Panc1 (cell line): ENCODE measurements around the gene AMBP. TPM values are rescaled to one million over a fixed set of nuclear protein-coding genes. Genes with fewer than 3 reads are reported as not detected.

ENCODE experiments used
- ATAC-seq: fragments of 200-7000 bp; cut with Tn5 transposase; 2 replicates; pipeline ENCODE4 v1.9.1; 2020; ENCODE audit warnings: mild to moderate bottlenecking, moderate library complexity
- BruUV-seq: library from RNA; stranded (reverse); fragments of 400-500 nt; replicated peaks from 2 replicates; lab custom pipeline; 2021; lab: Mats Ljungman, UMichigan
- CTCF ChIA-PET: fragments of 300-600 bp; sonication (Branson Sonifier 250); formaldehyde crosslinking; loops from one replicate; lab custom pipeline; 2022; ENCODE audit warnings: antibody characterized with exemption; lab: Charles Lee
- POLR2A ChIA-PET: fragments of 300-600 bp; sonication (Branson Sonifier 250); formaldehyde crosslinking; loops from one replicate; lab custom pipeline; 2022; ENCODE audit warnings: antibody characterized with exemption; lab: Charles Lee
- DNase-seq: peaks from one replicate; pipeline ENCODE4 v3.0.0-alpha.2; 2010; ENCODE audit warnings: low read depth, low spot score
- H3K27ac ChIP-seq: 2 replicates; pipeline ENCODE4 v1.5.1; 2011; ENCODE audit warnings: mild to moderate bottlenecking, low read length, inconsistent platforms
- H3K27me3 ChIP-seq: fragments of 200-500 bp; sonication (Bioruptor generic); 2 replicates; pipeline ENCODE4 v1.6.0; 2014; ENCODE audit warnings: low read length, inconsistent platforms; ENCODE audit not compliant: control insufficient read depth, insufficient read depth
- H3K36me3 ChIP-seq: fragments of 200-500 bp; sonication (Bioruptor generic); 2 replicates; pipeline ENCODE4 v1.5.1; 2014; ENCODE audit warnings: inconsistent platforms, mild to moderate bottlenecking, low read length, moderate library complexity; ENCODE audit not compliant: control insufficient read depth, insufficient read depth
- H3K4me1 ChIP-seq: 2 replicates; pipeline ENCODE4 v1.5.1; 2011; ENCODE audit warnings: inconsistent platforms, mild to moderate bottlenecking, low read length, moderate library complexity; ENCODE audit not compliant: control insufficient read depth, insufficient read depth
- H3K4me3 ChIP-seq, 2 experiments: 2 replicates each; pipeline ENCODE4 v1.5.1; 2011 to 2012; ENCODE audit warnings: low read depth in 2 of 2, low read length in 2 of 2, mild to moderate bottlenecking in 2 of 2, inconsistent platforms in 1 of 2, moderate library complexity in 1 of 2
- H3K9me3 ChIP-seq: fragments of 200-500 bp; sonication (Bioruptor generic); 2 replicates; pipeline ENCODE4 v1.5.1; 2014; ENCODE audit warnings: low read depth, mild to moderate bottlenecking, inconsistent platforms, low read length, moderate library complexity; ENCODE audit not compliant: control insufficient read depth, insufficient read depth
- CTCF ChIP-seq: fragments of 450-650 bp; IDR thresholded peaks from 2 replicates; pipeline ENCODE4 v1.5.1; 2017; ENCODE audit warnings: mild to moderate bottlenecking
- POLR2AphosphoS5 ChIP-seq: IDR thresholded peaks from 2 replicates; pipeline ENCODE4 v1.6.1; 2012; ENCODE audit warnings: mild to moderate bottlenecking, low read depth, low read length, moderate library complexity
- REST ChIP-seq, 2 experiments: IDR thresholded peaks; 2 replicates each; pipeline ENCODE4 v1.6.1; 2011 to 2012; ENCODE audit warnings: low read depth in 2 of 2, control low read depth in 1 of 2, low read length in 1 of 2, mild to moderate bottlenecking in 1 of 2, moderate library complexity in 1 of 2; ENCODE audit not compliant: insufficient read depth in 1 of 2
- SIN3A ChIP-seq: IDR thresholded peaks from 2 replicates; pipeline ENCODE4 v1.6.1; 2012; ENCODE audit warnings: low read depth, mild to moderate bottlenecking, low read length, moderate library complexity, borderline replicate concordance; ENCODE audit not compliant: insufficient read depth
- TCF7L2 ChIP-seq: IDR thresholded peaks from 2 replicates; pipeline ENCODE4 v1.6.1; 2011; ENCODE audit warnings: mild to moderate bottlenecking, low read depth, low read length, inconsistent platforms
- in situ Hi-C: cut with HindIII; loops from 2 replicates; pipeline ENCODE4 v1.10.0; 2016; ENCODE audit warnings: low sequenced_read_pairs, low pct_unique_long_range_greater_than_20kb
- intact Hi-C: fragments of 100-400 bp; cut with micrococcal nuclease; formaldehyde crosslinking; loops from one replicate; pipeline ENCODE4 v1.10.0; 2022; ENCODE audit not compliant: unreplicated experiment
- total RNA-seq: library from RNA; stranded (reverse); gene quantifications from one replicate; pipeline ENCODE4 v1.2.1, GENCODE V29; 2021; ENCODE audit not compliant: unreplicated experiment

Gene AMBP
- total RNA-seq, 1 experiment from 2014 or later, result 1.7 TPM

- Histone ChIP-seq H3K27ac (no peak overlapping the region), H3K4me1 (no peaks in the 10 kb centered on the region), H3K36me3 (no peaks in the 10 kb centered on the region), H3K27me3 (no peaks in the 10 kb centered on the region; the same call in 1 of the 2 replicates), H3K4me3 (no peak overlapping the region), H3K9me3 (no peaks in the 10 kb centered on the region)
- no peak for DNase-seq
- in situ Hi-C loops, result no loop called here
- CTCF ChIA-PET, result no interaction called here
- no TSS peak for BruUV-seq
- TF ChIP-seq TCF7L2 (no peak), CTCF (no peak), REST (IDR thresholded peaks at IDR 0.05; ENCODE audit: insufficient read depth in 1 of 2, low read depth in 2 of 2, low read length in 1 of 2) (no peak), SIN3A (no peak), POLR2AphosphoS5 (no peak)
- POLR2A ChIA-PET, result no interaction called here
- intact Hi-C loops, result no loop called here
- no peak for ATAC-seq
Observed at GRCh38 chr9:114112325-114112724, 34.2 kb upstream of the AMBP start.

- in situ Hi-C loops, result no loop called here
- CTCF ChIA-PET, result interaction anchor here (0.6 kb wide), 1 partner anchor 174 kb away, joined by 10 read pairs; no protein-coding TSS in a partner anchor
- no TSS peak for BruUV-seq
Observed at GRCh38 chr9:114110180-114110579, 32.1 kb upstream of the AMBP start.

More at GRCh38 chr9:114110180-114110579, 32.1 kb upstream of the AMBP start:
- H3K27ac ChIP-seq, result no peak overlapping the region
- POLR2A ChIA-PET, result no interaction called here
- H3K27me3 ChIP-seq, result peaks cover 2% of the 10 kb centered on the region
- no peaks in the 10 kb centered on the region for H3K4me1 ChIP-seq
- intact Hi-C loops, result no loop called here
- no peak for ATAC-seq
- H3K36me3 ChIP-seq, result no peaks in the 10 kb centered on the region
- no peaks in the 10 kb centered on the region for H3K9me3 ChIP-seq
- TF ChIP-seq REST (IDR thresholded peaks at IDR 0.05; ENCODE audit: insufficient read depth in 1 of 2, low read depth in 2 of 2, low read length in 1 of 2) (no peak), SIN3A (no peak), POLR2AphosphoS5 (no peak), CTCF (no peak), TCF7L2 (no peak)
- no peak overlapping the region for H3K4me3 ChIP-seq
- no peak for DNase-seq
